HepG2 (cell line): Measurements from ENCODE around the gene CTBP1. TPM values are rescaled to one million over a fixed set of nuclear protein-coding genes. Genes with fewer than 3 reads are reported as not detected.

Experiments used
- ATAC-seq: fragments of 200-7000 bp; cut with Tn5 transposase; 3 replicates; pipeline ENCODE4 v1.9.1; 2020; ENCODE audit warnings: mild to moderate bottlenecking, moderate library complexity
- BruUV-seq: library from RNA; stranded (reverse); fragments of 400-500 nt; replicated peaks from 2 replicates; lab custom pipeline; 2021; lab: Mats Ljungman, UMichigan
- CTCF ChIA-PET: fragments of 300-600 bp; formaldehyde crosslinking; extraction: SDS; loops from one replicate; lab custom pipeline; 2021; ENCODE audit warnings: low total read pairs, inconsistent platforms, low intra/inter-chr PET ratio; lab: Yijun Ruan, JAX
- POLR2A ChIA-PET: fragments of 350-600 bp; sonication (Branson Sonifier 250); formaldehyde crosslinking; loops from one replicate; lab custom pipeline; 2020; ENCODE audit warnings: antibody characterized with exemption, inconsistent platforms; lab: Yijun Ruan, JAX
- DNase-seq: peaks from one replicate; pipeline ENCODE4 v3.0.0-alpha.2; 2015; ENCODE audit warnings: low spot score
- FAIRE-seq: peaks from 3 replicates; lab custom pipeline; 2011; peaks lifted over from hg19 to GRCh38; lab: Jason Lieb, UNC
- H2AFZ ChIP-seq: one replicate; pipeline ENCODE4 v1.6.1; 2011; ENCODE audit warnings: low read length, inconsistent platforms
- H3K27ac ChIP-seq: fragments of 300-600 bp; 3 replicates; pipeline ENCODE4 v1.8.0; 2011; ENCODE audit warnings: mixed run types, mild to moderate bottlenecking, mixed read lengths, low read length, inconsistent platforms; ENCODE audit not compliant: insufficient read depth; ENCODE audit errors: extremely low read length
- H3K27me3 ChIP-seq, 2 experiments: fragments of 200-600 bp in 1 of 2; 2 replicates in 1 of 2; 3 replicates in 1 of 2; pipeline versions ENCODE4 v1.6.0 to v1.8.0; 2011; ENCODE audit warnings: low read length in 2 of 2, mild to moderate bottlenecking in 2 of 2, moderate library complexity in 2 of 2, inconsistent platforms in 1 of 2; ENCODE audit not compliant: insufficient read depth in 2 of 2, control insufficient read depth in 1 of 2
- H3K36me3 ChIP-seq, 2 experiments: fragments of 200-600 bp in 1 of 2; replicated peaks in 1 of 2; 2 replicates in 1 of 2; 3 replicates in 1 of 2; pipeline versions ENCODE4 v1.5.1 to v1.8.0; 2011; ENCODE audit warnings: low read length in 2 of 2, inconsistent platforms in 1 of 2; ENCODE audit not compliant: insufficient read depth in 2 of 2, control insufficient read depth in 1 of 2
- H3K4me1 ChIP-seq: 2 replicates; pipeline ENCODE4 v1.5.1; 2012; ENCODE audit warnings: low read length, inconsistent platforms; ENCODE audit not compliant: insufficient read depth
- H3K4me2 ChIP-seq: 2 replicates; pipeline ENCODE4 v1.6.0; 2011; ENCODE audit warnings: low read depth, low read length, inconsistent platforms
- H3K4me3 ChIP-seq, 3 experiments: fragments of 200-600 bp in 1 of 3; sonication (generic), shearing (Covaris generic) in 1 of 3; replicated peaks in 1 of 3; 2 replicates each; pipeline ENCODE4 v1.5.1; 2011 to 2016; ENCODE audit warnings: low read length in 3 of 3, inconsistent platforms in 2 of 3, low read depth in 2 of 3, mild to moderate bottlenecking in 2 of 3, control low read depth in 1 of 3, mixed read lengths in 1 of 3; ENCODE audit not compliant: insufficient read depth in 1 of 3
- H3K79me2 ChIP-seq: one replicate; pipeline ENCODE4 v1.6.1; 2011; ENCODE audit warnings: low read length, inconsistent platforms; ENCODE audit not compliant: insufficient read depth
- H3K9ac ChIP-seq: 2 replicates; pipeline ENCODE4 v1.6.0; 2011; ENCODE audit warnings: mild to moderate bottlenecking, low read depth, low read length, inconsistent platforms; ENCODE audit not compliant: insufficient read depth
- H3K9me3 ChIP-seq: 2 replicates; pipeline ENCODE4 v1.5.1; 2012; ENCODE audit warnings: mild to moderate bottlenecking, low read length
- H4K20me1 ChIP-seq: 2 replicates; pipeline ENCODE4 v1.6.0; 2011; ENCODE audit warnings: inconsistent platforms, mild to moderate bottlenecking, low read length, moderate library complexity; ENCODE audit not compliant: insufficient read depth
- ARID4A ChIP-seq: sonication (generic); formaldehyde crosslinking; IDR thresholded peaks from 2 replicates; pipeline ENCODE4 v1.5.0; 2020; ENCODE audit warnings: mild to moderate bottlenecking, missing genetic modification reagents, borderline replicate concordance
- CHD4 ChIP-seq: fragments of 200-600 bp; sonication (generic); IDR thresholded peaks from 2 replicates; pipeline ENCODE4 v1.7.0; 2017; ENCODE audit warnings: mild to moderate bottlenecking, low read length, borderline replicate concordance
- CREM ChIP-seq, 2 experiments: sonication (generic) in 1 of 2; formaldehyde crosslinking in 1 of 2; IDR thresholded peaks; 2 replicates each; pipeline versions ENCODE4 v1.4.0 to v1.6.1; 2016 to 2020; ENCODE audit warnings: antibody characterized with exemption in 1 of 2, mild to moderate bottlenecking in 1 of 2, missing genetic modification reagents in 1 of 2
- CTCF ChIP-seq: sonication (generic); formaldehyde crosslinking; IDR thresholded peaks from 2 replicates; pipeline ENCODE4 v1.5.0; 2020; ENCODE audit warnings: mild to moderate bottlenecking, missing genetic modification reagents, moderate library complexity
- EP300 ChIP-seq, 3 experiments: sonication (generic) in 1 of 3; formaldehyde crosslinking in 1 of 3; IDR thresholded peaks; 2 replicates each; pipeline versions ENCODE4 v1.5.1 to v1.6.1; 2011 to 2020; ENCODE audit warnings: low read depth in 2 of 3, low read length in 2 of 3, borderline replicate concordance in 1 of 3, improper control_type of control experiment in 1 of 3, mild to moderate bottlenecking in 1 of 3, missing genetic modification reagents in 1 of 3, moderate library complexity in 1 of 3
- ISX ChIP-seq: sonication (generic); formaldehyde crosslinking; conservative IDR thresholded peaks from 2 replicates; pipeline ENCODE4 v1.5.0; 2020; ENCODE audit warnings: missing genetic modification reagents
- NFIC ChIP-seq: IDR thresholded peaks from 2 replicates; pipeline ENCODE4 v1.6.1; 2012; ENCODE audit warnings: mild to moderate bottlenecking, low read length, inconsistent platforms
- ONECUT2 ChIP-seq: sonication (generic); formaldehyde crosslinking; IDR thresholded peaks from 2 replicates; pipeline ENCODE4 v1.4.0; 2020; ENCODE audit warnings: missing genetic modification reagents
- PHF5A ChIP-seq: IDR thresholded peaks from one replicate; pipeline ENCODE4 v1.6.1; 2018; ENCODE audit warnings: low read depth, missing genetic modification reagents; ENCODE audit not compliant: unreplicated experiment
- SMAD3 ChIP-seq: sonication (generic); formaldehyde crosslinking; IDR thresholded peaks from 2 replicates; pipeline ENCODE4 v1.4.0; 2020; ENCODE audit warnings: missing genetic modification reagents
- SMARCC2 ChIP-seq: fragments of 450-650 bp; IDR thresholded peaks from 2 replicates; pipeline ENCODE4 v1.6.1; 2017; ENCODE audit warnings: antibody characterized with exemption, mild to moderate bottlenecking
- THAP8 ChIP-seq: sonication (generic); formaldehyde crosslinking; IDR thresholded peaks from 2 replicates; pipeline ENCODE4 v1.5.1; 2020; ENCODE audit warnings: missing genetic modification reagents, mild to moderate bottlenecking, borderline replicate concordance
- ZNF121 ChIP-seq: sonication (generic); formaldehyde crosslinking; IDR thresholded peaks from 2 replicates; pipeline ENCODE4 v1.5.0; 2020; ENCODE audit warnings: mild to moderate bottlenecking, missing genetic modification reagents
- ZNF17 ChIP-seq: sonication (generic); formaldehyde crosslinking; IDR thresholded peaks from 2 replicates; pipeline ENCODE4 v1.5.0; 2020; ENCODE audit warnings: mild to moderate bottlenecking, missing genetic modification reagents
- ZNF350 ChIP-seq: sonication (generic); formaldehyde crosslinking; IDR thresholded peaks from 2 replicates; pipeline ENCODE4 v1.4.0; 2020; ENCODE audit warnings: mild to moderate bottlenecking, low read depth, missing genetic modification reagents, borderline replicate concordance
- ZSCAN25 ChIP-seq: sonication (generic); formaldehyde crosslinking; IDR thresholded peaks from 2 replicates; pipeline ENCODE4 v1.8.0; 2022; ENCODE audit warnings: mild to moderate bottlenecking, missing genetic modification reagents
- WGBS: methylation state at CpG from one replicate; pipeline ENCODE4 v1.1.6; 2017; ENCODE audit warnings: low lambda C conversion rate; 5-methylcytosine and 5-hydroxymethylcytosine counted together
- in situ Hi-C: cut with HindIII; loops from 2 replicates; pipeline ENCODE4 v1.10.0; 2017; ENCODE audit warnings: low pct_unique_long_range_greater_than_20kb; ENCODE audit not compliant: extremely low pct_ligation_motif_present
- intact Hi-C: fragments of 100-400 bp; cut with micrococcal nuclease; formaldehyde crosslinking; loops from one replicate; pipeline ENCODE4 v1.10.0; 2022; ENCODE audit not compliant: unreplicated experiment
- polyA plus RNA-seq, 8 experiments: library from polyadenylated mRNA; depleted of rRNA in 3 of 8; stranded (reverse) in 7 of 8; unstranded in 1 of 8; fragments of >200 nt; fragmentation: Illumina TruSeq in 4 of 8; extraction: Trizol in 4 of 8; gene quantifications; 2 replicates each; pipeline versions ENCODE4 v1.2.1 to v1.2.3, GENCODE V29; 2011 to 2016; ENCODE audit warnings: low read depth in 4 of 8, missing spikeins in 1 of 8, mixed read lengths in 1 of 8; ENCODE audit not compliant: insufficient read depth in 1 of 8
- total RNA-seq, 5 experiments: library from RNA; depleted of rRNA; stranded (reverse); fragments of >200 nt; fragmentation: Illumina TruSeq; extraction: Trizol; gene quantifications; 2 replicates each; pipeline ENCODE4 v1.2.3, GENCODE V29; 2016; ENCODE audit warnings: low read depth in 1 of 5
- TF ChIP-seq, protein P1 (sequence below): sonication (generic); formaldehyde crosslinking; IDR thresholded peaks from 2 replicates; pipeline ENCODE4 v1.5.0; 2020; ENCODE audit warnings: missing genetic modification reagents

CTBP1 gene
- total and polyA plus RNA-seq, 2 of the 13 experiments (the other 11 are each of a cell fraction or from before 2014, with no cell fraction given): 78.5 to 112 TPM

DNA sequence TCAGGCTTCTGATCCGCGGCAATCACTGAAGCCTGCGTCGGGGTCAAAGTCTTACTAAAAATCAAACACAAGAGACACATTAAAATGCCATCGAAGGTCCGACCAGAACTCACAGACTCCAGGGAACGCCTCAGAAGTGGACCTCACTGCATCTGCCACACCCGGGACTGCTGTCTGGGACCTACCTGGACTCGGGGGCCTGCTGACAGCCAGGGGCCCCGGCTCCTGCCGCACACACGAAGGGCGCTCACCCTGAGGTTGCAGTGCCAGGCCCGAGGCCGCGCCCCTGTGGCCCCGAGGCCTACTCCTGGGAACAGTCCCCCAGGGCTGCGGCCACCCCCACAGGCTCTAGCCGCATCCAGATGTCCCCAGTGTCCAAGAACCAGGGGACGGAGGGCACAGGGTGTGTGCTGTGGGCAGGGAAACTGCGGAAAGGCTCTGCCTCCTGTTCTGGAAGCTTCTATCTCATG, 7.4 kb downstream of the CTBP1 start:
- no peak for ATAC-seq
- no peak for DNase-seq
- H3K4me3 ChIP-seq: no peak overlapping the region
- no peak for FAIRE-seq
- H3K9ac ChIP-seq: no peak overlapping the region
- intact Hi-C loops: no loop called here
- H3K4me1 ChIP-seq: peaks cover 17% of the 10 kb centered on the region
- no TSS peak for BruUV-seq
- no peaks in the 10 kb centered on the region for H3K9me3 ChIP-seq
- ChIA-PET CTCF (no interaction called here), POLR2A (no interaction called here)
- no peak overlapping the region for H2AFZ ChIP-seq
- H3K27ac ChIP-seq: no peak overlapping the region
- in situ Hi-C loops: no loop called here
- H3K36me3 ChIP-seq: peaks cover 8 to 40% of the 10 kb centered on the region in 2 experiments
- H3K79me2 ChIP-seq: peaks cover 65% of the 10 kb centered on the region
- no peak overlapping the region for H3K4me2 ChIP-seq
- TF ChIP-seq NFIC (no peak), SMARCC2 (no peak), ZNF350 (CRISPR knock-in tag) (no peak), SMAD3 (CRISPR knock-in tag) (no peak), CTCF (CRISPR knock-in tag) (no peak), EP300 (IDR thresholded peaks at IDR 0.05; ENCODE audit: low read depth in 2 of 2, low read length in 2 of 2) (no peak), EP300 (CRISPR knock-in tag; IDR thresholded peaks at IDR 0.05; ENCODE audit: borderline replicate concordance) (no peak), PHF5A (no peak), CREM (IDR thresholded peaks at IDR 0.05) (no peak), CREM (CRISPR knock-in tag; IDR thresholded peaks at IDR 0.05) (no peak), ARID4A (CRISPR knock-in tag) (no peak), ZNF17 (CRISPR knock-in tag) (no peak), CHD4 (no peak), ZSCAN25 (no peak), ZNF121 (no peak), ONECUT2 (CRISPR knock-in tag) (no peak), THAP8 (CRISPR knock-in tag) (no peak), ISX (CRISPR knock-in tag) (no peak)
- TF ChIP-seq, protein P1, sequence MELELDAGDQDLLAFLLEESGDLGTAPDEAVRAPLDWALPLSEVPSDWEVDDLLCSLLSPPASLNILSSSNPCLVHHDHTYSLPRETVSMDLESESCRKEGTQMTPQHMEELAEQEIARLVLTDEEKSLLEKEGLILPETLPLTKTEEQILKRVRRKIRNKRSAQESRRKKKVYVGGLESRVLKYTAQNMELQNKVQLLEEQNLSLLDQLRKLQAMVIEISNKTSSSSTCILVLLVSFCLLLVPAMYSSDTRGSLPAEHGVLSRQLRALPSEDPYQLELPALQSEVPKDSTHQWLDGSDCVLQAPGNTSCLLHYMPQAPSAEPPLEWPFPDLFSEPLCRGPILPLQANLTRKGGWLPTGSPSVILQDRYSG (CRISPR knock-in tag): no peak
- no peaks in the 10 kb centered on the region for H3K27me3 ChIP-seq
- peaks cover 46% of the 10 kb centered on the region; the same call in 1 of the 2 replicates for H4K20me1 ChIP-seq
- WGBS: 96% methylated on average over 12 of the region's 21 CpGs
